Activated B cell treated with CpG ODN at 0.5 μM for 24 hours (primary cell): ENCODE results near the gene PPIB. TPM values are rescaled to one million over a fixed set of nuclear protein-coding genes. Genes with fewer than 3 reads are reported as not detected.

Experiments used
- ATAC-seq: fragments of 200-7000 bp; cut with Tn5 transposase; one replicate; pipeline ENCODE4 v1.10.0; 2021; ENCODE audit warnings: low read depth, mild to moderate bottlenecking, moderate library complexity
- CTCF ChIA-PET: fragments of 350-600 bp; sonication (Branson Sonifier 250); formaldehyde crosslinking; loops from one replicate; lab custom pipeline; 2021; ENCODE audit warnings: antibody characterized with exemption; lab: Charles Lee
- POLR2A ChIA-PET: fragments of 350-600 bp; sonication (Branson Sonifier 250); formaldehyde crosslinking; loops from one replicate; lab custom pipeline; 2021; ENCODE audit warnings: antibody characterized with exemption; lab: Charles Lee
- DNase-seq: peaks from one replicate; pipeline ENCODE4 v3.0.0; 2022
- H3K27ac Mint-ChIP-seq: one replicate; pipeline ENCODE4 v1.8.0; 2020; ENCODE audit warnings: mixed read lengths
- H3K27me3 Mint-ChIP-seq: one replicate; pipeline ENCODE4 v1.8.0; 2021; ENCODE audit warnings: mixed read lengths
- H3K36me3 Mint-ChIP-seq: one replicate; pipeline ENCODE4 v1.8.0; 2021; ENCODE audit warnings: low read depth, mixed read lengths
- H3K4me1 Mint-ChIP-seq: one replicate; pipeline ENCODE4 v1.8.0; 2021; ENCODE audit warnings: mixed read lengths
- H3K4me3 Mint-ChIP-seq: one replicate; pipeline ENCODE4 v1.8.0; 2020; ENCODE audit warnings: mild to moderate bottlenecking, mixed read lengths
- H3K9me3 Mint-ChIP-seq: one replicate; pipeline ENCODE4 v1.8.0; 2020; ENCODE audit warnings: mixed read lengths
- CTCF ChIP-seq: fragments of 200-600 bp; IDR thresholded peaks from one replicate; pipeline ENCODE4 v1.8.0; 2022; ENCODE audit warnings: antibody characterized with exemption, mild to moderate bottlenecking
- intact Hi-C: fragments of 100-400 bp; cut with micrococcal nuclease; formaldehyde crosslinking; loops from one replicate; pipeline ENCODE4 v1.15.1; 2024
- total RNA-seq: library from RNA; stranded (reverse); gene quantifications from 2 replicates; pipeline ENCODE4 v1.2.3, GENCODE V29; 2022

The PPIB gene
- total RNA-seq, 1 donor from 2014 or later, result 225 TPM

DNA sequence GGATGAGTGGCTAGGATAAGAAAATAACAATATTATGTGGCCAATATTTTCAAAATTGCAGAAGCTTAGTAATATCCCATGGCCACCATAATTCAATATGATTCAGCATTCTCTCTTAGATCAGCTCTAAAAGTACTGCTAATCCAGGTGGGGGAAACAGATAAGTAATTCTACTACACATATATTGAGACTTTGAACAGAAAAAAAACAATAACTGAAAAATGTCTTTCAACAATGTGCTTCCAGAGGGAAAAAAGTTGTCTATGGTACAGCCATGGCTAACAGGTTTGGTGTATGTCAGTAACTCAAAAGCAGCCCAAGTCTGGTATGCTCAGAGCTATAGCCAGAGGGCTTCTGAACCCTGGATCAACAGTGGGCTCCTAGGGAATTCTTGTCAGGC, 42.4 kb upstream of the PPIB start:
- H3K27ac Mint-ChIP-seq, result no peak overlapping the region

DNA sequence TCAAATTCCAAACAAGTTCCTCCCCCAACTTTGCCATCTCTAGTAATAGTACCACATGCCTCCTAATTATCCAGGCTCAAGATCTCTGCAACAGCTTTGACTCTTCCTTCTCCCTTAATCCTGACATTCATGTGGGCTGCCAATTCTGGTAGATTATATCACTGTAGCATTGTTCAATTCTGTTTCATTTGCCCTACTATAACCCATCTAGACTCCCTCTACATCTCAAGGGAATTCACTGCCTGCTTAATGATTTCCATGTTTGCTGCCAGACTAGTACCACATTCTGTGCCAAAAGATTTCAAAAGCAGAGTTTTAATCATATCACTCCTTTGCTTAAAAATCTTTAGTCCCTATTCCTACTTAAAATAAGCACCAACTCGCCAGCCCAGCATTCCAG, 34.6 kb upstream of the PPIB start:
- ChIA-PET POLR2A (no interaction called here), CTCF (no interaction called here)
- TF ChIP-seq CTCF, result no peak
- intact Hi-C loops, result no loop called here
- H3K27ac Mint-ChIP-seq, result no peak overlapping the region
- no peaks in the 10 kb centered on the region for H3K9me3 Mint-ChIP-seq
- no peak overlapping the region for H3K4me3 Mint-ChIP-seq
- DNase-seq (no peak), ATAC-seq (no peak)
- H3K4me1 Mint-ChIP-seq, result no peaks in the 10 kb centered on the region
- peaks cover 51% of the 10 kb centered on the region for H3K36me3 Mint-ChIP-seq
- H3K27me3 Mint-ChIP-seq, result no peaks in the 10 kb centered on the region

More for the DNA sequence above, 42.4 kb upstream of the PPIB start:
- intact Hi-C loops, result loop anchor here (10.0 kb wide), 1 partner anchor 450 kb away; no protein-coding TSS in a partner anchor
- H3K4me1 Mint-ChIP-seq, result no peaks in the 10 kb centered on the region
- peaks cover 51% of the 10 kb centered on the region for H3K36me3 Mint-ChIP-seq
- H3K9me3 Mint-ChIP-seq, result no peaks in the 10 kb centered on the region
- ATAC-seq (no peak), DNase-seq (no peak)
- no peaks in the 10 kb centered on the region for H3K27me3 Mint-ChIP-seq
- POLR2A ChIA-PET, result no interaction called here
- no peak overlapping the region for H3K4me3 Mint-ChIP-seq
- TF ChIP-seq CTCF, result no peak
- CTCF ChIA-PET, result interaction anchor here (1.4 kb wide), 1 partner anchor 182 kb away, joined by 3 read pairs; the partner anchor contains the start of gene TRIP4

DNA sequence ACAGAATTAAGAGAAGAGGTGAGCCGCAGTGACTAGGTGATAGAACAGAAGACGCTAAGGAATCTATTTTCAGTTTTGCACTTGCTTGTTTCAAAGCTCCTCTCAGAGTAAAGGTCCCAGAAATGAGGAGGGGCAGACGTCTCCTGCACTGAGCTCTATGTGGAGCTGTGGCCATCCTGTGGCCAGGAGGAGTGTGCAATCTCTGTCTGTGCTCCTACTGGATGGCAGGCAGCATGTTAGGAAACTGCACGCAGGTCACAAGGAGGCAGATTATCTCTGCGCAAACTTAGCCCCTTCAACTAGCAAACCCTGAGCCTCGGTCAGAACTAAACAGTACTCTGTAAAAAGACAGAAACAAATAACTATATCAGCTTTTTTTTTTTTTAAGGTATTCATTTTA, 31.1 kb upstream of the PPIB start:
- ATAC-seq (no peak), DNase-seq (no peak)
- TF ChIP-seq CTCF, result no peak
- no peaks in the 10 kb centered on the region for H3K4me1 Mint-ChIP-seq
- ChIA-PET POLR2A (no interaction called here), CTCF (no interaction called here)
- H3K9me3 Mint-ChIP-seq, result no peaks in the 10 kb centered on the region
- intact Hi-C loops, result no loop called here
- H3K36me3 Mint-ChIP-seq, result peaks cover 36% of the 10 kb centered on the region
- no peak overlapping the region for H3K4me3 Mint-ChIP-seq
- no peak overlapping the region for H3K27ac Mint-ChIP-seq
- H3K27me3 Mint-ChIP-seq, result no peaks in the 10 kb centered on the region

DNA sequence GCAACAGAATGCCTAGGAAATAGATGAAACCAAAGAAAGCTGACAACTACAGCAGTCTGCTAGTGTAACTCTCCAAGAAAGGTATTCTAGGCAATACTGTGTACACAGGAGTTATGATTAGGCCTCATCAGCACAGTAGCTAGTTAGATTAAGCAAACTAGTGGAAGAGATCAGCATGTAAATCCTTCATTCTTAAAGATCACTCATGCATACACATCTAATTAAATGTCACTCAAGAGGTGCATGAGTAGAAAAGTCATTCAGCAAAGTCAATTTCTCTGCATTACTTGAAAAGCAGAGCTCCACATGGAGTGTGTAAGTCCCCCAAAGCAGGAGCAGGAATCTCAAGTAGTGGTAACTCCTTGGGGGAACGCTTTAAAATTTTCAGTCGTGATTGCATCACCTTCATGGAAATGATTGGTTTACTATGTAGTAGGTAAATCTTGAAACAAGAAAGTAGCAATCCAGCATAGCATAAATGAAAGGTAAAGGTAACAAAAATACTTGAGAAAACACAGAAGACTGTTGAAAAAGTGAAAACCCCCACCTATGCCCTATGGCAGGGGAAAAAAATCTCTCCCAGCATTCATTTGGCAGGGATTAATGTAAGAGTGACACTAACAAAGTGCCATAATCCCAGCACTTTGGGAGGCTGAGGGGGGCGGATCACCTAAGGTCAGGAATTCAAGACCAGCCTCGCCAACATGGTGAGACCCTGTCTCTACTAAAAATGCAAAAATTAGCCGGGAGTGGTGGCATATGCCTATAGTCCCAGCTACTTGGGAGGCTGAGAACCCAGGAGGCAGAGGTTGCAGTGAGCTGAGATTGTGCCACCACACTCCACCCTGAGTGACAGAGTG, 29.4 kb upstream of the PPIB start:
- H3K4me3 Mint-ChIP-seq, result no peak overlapping the region
- H3K4me1 Mint-ChIP-seq, result no peaks in the 10 kb centered on the region
- no peak for DNase-seq
- POLR2A ChIA-PET, result no interaction called here
- CTCF ChIA-PET, result no interaction called here
- peaks cover 41% of the 10 kb centered on the region for H3K36me3 Mint-ChIP-seq
- ATAC-seq, result no peak
- intact Hi-C loops, result no loop called here
- H3K9me3 Mint-ChIP-seq, result no peaks in the 10 kb centered on the region
- TF ChIP-seq CTCF, result no peak
- H3K27ac Mint-ChIP-seq, result no peak overlapping the region
- H3K27me3 Mint-ChIP-seq, result no peaks in the 10 kb centered on the region

DNA sequence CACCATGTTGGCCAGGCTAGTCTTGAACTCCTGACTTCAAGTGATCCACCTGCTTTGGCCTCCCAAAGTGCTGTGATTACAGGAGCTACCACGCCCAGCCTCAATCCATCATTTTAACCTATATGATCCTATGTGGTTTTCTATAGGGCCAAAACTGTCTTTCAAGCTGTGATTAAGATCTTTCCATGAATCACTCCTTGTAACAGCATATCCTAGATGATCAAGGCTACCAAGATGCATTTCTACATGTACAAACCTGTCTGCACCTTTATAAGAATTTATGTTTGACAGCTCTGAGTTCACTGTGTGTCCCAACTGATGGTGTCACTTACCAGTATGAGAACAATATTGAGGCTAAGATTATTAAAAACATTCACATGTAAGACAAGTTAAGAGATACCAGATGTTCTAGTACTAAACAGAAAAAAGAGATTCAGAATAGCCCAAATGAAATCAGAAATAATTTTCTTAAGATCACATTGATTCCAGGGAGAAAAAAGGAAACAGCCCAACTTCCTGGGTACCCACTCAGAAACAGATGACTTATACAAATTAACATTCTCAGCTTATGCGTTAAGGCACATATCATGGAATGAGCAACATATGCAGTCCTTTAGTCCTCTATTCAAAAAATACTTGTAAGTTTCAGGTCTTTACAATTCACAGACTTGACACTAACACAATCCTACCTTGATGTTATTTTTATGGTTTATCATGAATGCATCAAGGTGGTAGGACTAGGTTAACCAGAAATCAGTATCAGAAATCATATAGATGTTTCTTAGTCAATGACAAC, 24.8 kb upstream of the PPIB start:
- Mint-ChIP-seq H3K27me3 (no peaks in the 10 kb centered on the region), H3K27ac (no peak overlapping the region), H3K9me3 (no peaks in the 10 kb centered on the region), H3K36me3 (peaks cover 26% of the 10 kb centered on the region), H3K4me1 (no peaks in the 10 kb centered on the region), H3K4me3 (no peak overlapping the region)
- intact Hi-C loops, result no loop called here
- CTCF ChIA-PET, result no interaction called here
- no peak for TF ChIP-seq CTCF
- no peak for ATAC-seq
- no peak for DNase-seq
- POLR2A ChIA-PET, result no interaction called here
